GM12874 (cell line): ENCODE measurements around the gene VTI1A.

ENCODE experiments used
- TF ChIP-seq, protein P1 (sequence below): IDR thresholded peaks from 2 replicates; pipeline ENCODE4 v1.5.1; 2011; ENCODE audit warnings: low read depth, mild to moderate bottlenecking, control low read depth, low read length, moderate library complexity; ENCODE audit not compliant: insufficient read depth

Gene VTI1A

DNA sequence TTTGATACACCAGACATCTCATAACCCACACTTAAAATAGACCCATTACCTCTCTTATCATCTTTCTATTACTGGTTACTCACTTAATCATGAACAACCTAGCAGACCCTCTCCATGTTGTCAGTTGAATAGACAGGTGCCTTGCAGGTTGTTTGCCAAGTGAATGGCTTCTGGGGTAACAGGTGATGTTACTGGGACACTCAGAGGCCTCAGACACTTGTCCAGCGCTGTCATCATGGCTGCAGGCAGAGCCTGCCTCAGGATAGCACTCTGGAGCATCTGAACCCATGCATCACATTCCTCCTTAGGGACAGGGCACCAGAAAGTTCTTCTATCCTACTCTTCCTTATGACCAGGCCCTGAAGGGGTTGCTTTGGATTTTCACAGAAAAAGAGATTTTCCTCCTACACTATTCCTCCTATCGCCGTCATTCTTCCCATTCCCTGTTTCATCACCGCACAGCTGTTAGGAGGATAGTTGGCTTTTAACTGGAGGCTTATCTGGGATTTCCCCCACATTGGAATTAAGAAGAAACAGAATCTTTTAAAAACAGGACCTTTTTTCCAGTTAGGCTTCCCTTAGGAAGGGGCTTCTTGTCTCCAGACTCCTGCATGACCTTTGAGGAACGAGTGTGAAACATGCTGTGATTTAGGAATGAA is 182.1 kb downstream of the VTI1A start:
- TF ChIP-seq, protein P1, sequence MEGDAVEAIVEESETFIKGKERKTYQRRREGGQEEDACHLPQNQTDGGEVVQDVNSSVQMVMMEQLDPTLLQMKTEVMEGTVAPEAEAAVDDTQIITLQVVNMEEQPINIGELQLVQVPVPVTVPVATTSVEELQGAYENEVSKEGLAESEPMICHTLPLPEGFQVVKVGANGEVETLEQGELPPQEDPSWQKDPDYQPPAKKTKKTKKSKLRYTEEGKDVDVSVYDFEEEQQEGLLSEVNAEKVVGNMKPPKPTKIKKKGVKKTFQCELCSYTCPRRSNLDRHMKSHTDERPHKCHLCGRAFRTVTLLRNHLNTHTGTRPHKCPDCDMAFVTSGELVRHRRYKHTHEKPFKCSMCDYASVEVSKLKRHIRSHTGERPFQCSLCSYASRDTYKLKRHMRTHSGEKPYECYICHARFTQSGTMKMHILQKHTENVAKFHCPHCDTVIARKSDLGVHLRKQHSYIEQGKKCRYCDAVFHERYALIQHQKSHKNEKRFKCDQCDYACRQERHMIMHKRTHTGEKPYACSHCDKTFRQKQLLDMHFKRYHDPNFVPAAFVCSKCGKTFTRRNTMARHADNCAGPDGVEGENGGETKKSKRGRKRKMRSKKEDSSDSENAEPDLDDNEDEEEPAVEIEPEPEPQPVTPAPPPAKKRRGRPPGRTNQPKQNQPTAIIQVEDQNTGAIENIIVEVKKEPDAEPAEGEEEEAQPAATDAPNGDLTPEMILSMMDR, result no peak

DNA sequence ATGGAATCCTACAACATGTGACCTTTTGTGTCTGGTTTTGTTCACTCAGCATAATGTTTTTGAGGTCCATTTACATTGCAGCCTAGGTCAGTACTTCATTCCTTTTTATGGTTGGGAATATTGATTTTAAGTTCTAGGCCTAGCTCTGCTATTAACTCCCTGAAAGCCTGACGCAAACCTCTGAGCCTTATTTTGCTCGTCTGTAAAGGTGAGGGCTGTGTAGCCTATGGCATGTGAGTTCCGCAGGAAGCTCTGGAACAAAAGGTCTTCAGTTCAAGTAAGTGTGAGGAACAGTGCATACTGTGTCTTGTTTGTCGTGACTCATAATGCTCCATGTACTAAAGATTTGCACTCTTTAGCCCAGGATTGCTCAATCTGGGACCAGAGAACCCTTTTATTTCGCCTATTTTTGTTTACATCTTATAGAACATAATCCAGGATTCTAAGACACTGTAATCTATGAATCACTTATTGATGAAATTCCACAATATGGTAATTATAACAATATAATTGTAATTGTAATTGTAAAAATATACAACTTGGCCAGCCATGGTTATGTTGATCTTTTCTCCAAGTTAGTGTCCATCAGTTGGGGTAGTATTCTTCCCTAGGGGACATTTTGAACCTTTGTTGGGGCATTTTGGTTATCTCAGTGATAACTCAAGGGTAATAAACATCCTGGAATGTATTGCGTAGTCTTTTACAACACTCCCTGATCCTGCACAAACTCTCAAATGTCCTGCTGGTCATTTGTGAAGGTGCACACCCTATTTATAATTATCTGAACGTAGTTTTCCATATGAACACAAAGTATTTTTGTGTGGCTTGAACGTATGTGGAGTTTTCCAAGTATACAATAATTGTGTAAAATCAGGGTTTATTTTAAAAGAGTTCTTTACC is 184.7 kb downstream of the VTI1A start:
- TF ChIP-seq, protein P1, result no peak

DNA sequence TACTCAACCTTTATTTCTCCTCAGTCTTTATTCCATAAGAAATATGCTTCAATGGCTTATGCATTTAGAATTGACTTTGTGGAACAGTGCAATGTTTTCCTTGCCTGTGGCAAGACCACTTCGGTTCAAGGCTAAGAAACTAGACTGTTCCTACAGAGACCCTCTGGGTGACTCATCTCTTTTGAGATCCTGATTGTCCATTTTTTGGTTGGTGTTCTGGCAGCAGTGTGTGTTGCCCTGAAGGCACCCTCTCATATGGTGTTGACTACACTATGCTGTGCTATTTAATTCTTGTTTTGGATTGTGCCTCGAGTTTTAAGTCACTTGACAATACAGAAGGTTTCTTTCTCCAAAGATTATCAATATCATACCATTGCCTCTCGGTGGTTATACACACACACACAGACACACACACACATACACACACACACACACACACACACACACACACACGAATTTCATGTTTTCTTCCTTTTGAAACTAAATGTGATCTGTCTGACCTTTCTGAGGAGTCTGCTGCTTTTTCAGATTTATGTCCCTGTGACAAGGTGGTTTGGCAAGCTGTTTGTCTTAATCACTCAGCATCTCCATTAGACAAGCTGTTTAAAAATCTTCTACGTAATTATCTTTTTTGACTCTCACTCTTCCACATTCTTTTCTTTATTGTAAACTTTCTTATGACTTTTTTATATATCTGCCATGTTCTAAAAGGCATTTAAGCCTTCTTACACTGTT is 187.2 kb downstream of the VTI1A start:
- TF ChIP-seq, protein P1, result no peak

DNA sequence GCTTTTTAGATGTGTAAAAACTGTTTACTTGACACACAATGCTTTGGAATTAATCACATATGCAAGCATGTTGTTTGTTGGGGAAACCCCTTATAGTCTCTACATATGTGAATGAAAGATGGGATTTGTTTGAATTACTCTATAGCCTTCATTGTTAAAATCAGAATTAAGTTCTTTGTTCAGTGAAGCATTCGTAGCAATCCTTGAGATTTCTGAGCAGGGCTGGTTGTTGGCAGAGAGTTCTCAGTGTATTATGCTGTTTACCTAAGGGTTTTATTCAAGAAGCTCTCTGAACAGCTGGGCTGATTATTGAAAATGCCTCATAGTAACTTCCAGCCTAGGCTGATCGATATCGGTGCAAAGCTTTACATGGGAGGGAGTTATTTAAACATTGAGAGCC is 190.9 kb downstream of the VTI1A start:
- TF ChIP-seq, protein P1, result no peak

DNA sequence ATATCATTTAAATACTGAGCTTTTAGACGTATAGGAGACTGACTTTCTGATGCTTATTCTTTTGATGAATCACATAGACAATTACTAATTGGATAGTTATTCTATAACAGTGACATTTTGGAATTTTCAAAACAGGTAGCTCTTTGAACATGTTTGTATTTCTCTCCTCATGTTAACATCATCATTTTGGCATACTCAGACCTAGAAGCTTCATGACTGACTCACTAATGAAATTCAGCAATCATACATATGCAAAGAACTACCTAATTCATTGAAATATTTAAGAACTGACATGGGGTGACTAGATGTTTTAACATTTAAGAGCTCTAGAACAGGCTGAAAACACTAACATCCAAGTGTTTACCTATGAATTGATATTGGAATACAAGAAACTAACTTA is 192.3 kb downstream of the VTI1A start:
- TF ChIP-seq, protein P1, result no peak

DNA sequence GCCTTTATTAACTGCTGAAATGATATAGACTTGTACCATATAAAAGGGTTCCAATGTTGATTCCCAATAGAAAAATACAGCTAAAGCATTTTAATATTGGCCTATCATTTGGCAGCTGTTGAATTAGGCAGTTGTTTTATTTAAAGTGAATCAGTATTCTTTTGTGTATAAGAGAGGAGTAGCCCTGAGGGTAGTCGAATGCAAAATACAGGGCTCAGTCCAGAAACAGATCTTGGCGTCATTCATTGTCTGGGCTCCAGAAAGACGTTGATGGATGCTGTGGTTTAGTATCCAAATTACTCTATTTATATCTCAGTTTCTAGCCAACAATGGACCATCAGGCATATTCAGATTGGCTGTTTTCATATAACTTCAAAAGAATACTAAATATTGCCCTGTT is 193.6 kb downstream of the VTI1A start:
- TF ChIP-seq, protein P1, result no peak
